CD4-positive, alpha-beta memory T cell (primary cell): ENCODE results near the gene S100A16. TPM values are rescaled to one million over a fixed set of nuclear protein-coding genes. Genes with fewer than 3 reads are reported as not detected.

ENCODE experiments used
- CTCF ChIA-PET: fragments of 350-600 bp; sonication (Branson Sonifier 250); formaldehyde crosslinking; loops from one replicate; lab custom pipeline; 2021; ENCODE audit warnings: inconsistent platforms; ENCODE audit not compliant: partially characterized antibody; lab: Charles Lee
- POLR2A ChIA-PET: fragments of 350-600 bp; sonication (Branson Sonifier 250); formaldehyde crosslinking; loops from one replicate; lab custom pipeline; 2021; ENCODE audit not compliant: partially characterized antibody; lab: Charles Lee
- DNase-seq, 5 donors: peaks; one replicate each; pipeline versions ENCODE4 v3.0.0 to v3.0.0-alpha.2; 2020 to 2022; ENCODE audit warnings: mixed read lengths in 1 of 5
- H3K27ac ChIP-seq: one replicate; pipeline ENCODE4 v1.7.0; 2013; ENCODE audit warnings: low read depth, low read length
- H3K27me3 ChIP-seq: 2 replicates; pipeline ENCODE4 v1.7.0; 2013; ENCODE audit warnings: mild to moderate bottlenecking, low read length, moderate library complexity; ENCODE audit not compliant: insufficient read depth
- H3K36me3 ChIP-seq: 2 replicates; pipeline ENCODE4 v1.7.0; 2013; ENCODE audit warnings: mild to moderate bottlenecking, low read length, moderate library complexity; ENCODE audit not compliant: insufficient read depth
- H3K4me1 ChIP-seq: 2 replicates; pipeline ENCODE4 v1.7.0; 2013; ENCODE audit warnings: mild to moderate bottlenecking, low read length, moderate library complexity; ENCODE audit not compliant: insufficient read depth
- H3K4me3 ChIP-seq, 2 donors: one replicate each; pipeline ENCODE4 v1.7.0; 2013; ENCODE audit warnings: low read length in 2 of 2, mild to moderate bottlenecking in 1 of 2
- H3K9me3 ChIP-seq, 2 donors: one replicate each; pipeline ENCODE4 v1.7.0; 2013; ENCODE audit warnings: low read length in 2 of 2, control low read depth in 1 of 2; ENCODE audit not compliant: control insufficient read depth in 1 of 2
- H3K27ac Mint-ChIP-seq, 7 donors: one replicate each; pipeline ENCODE4 v1.8.0; 2020 to 2021; ENCODE audit warnings: mixed read lengths in 7 of 7, mild to moderate bottlenecking in 6 of 7, inconsistent platforms in 3 of 7, moderate library complexity in 3 of 7
- H3K27me3 Mint-ChIP-seq, 2 donors: one replicate each; pipeline ENCODE4 v1.8.0; 2020 to 2021; ENCODE audit warnings: mixed read lengths in 2 of 2
- H3K36me3 Mint-ChIP-seq, 2 donors: one replicate each; pipeline ENCODE4 v1.8.0; 2020 to 2021; ENCODE audit warnings: mixed read lengths in 2 of 2, inconsistent platforms in 1 of 2, mild to moderate bottlenecking in 1 of 2
- H3K4me1 Mint-ChIP-seq, 4 donors: one replicate each; pipeline ENCODE4 v1.8.0; 2020 to 2021; ENCODE audit warnings: mixed read lengths in 4 of 4, mild to moderate bottlenecking in 1 of 4
- H3K4me3 Mint-ChIP-seq, 8 donors: one replicate each; pipeline ENCODE4 v1.8.0; 2020 to 2021; ENCODE audit warnings: mixed read lengths in 8 of 8, mild to moderate bottlenecking in 7 of 8, moderate library complexity in 6 of 8, inconsistent platforms in 3 of 8
- H3K9me3 Mint-ChIP-seq, 8 donors: one replicate each; pipeline ENCODE4 v1.8.0; 2020 to 2021; ENCODE audit warnings: mixed read lengths in 8 of 8, mild to moderate bottlenecking in 5 of 8, inconsistent platforms in 3 of 8, moderate library complexity in 1 of 8
- intact Hi-C: fragments of 100-400 bp; cut with micrococcal nuclease; formaldehyde crosslinking; loops from one replicate; pipeline ENCODE4 v1.15.1; 2023
- polyA plus RNA-seq, 2 donors: library from polyadenylated mRNA; unstranded; fragments of 300-500 nt; fragmentation: Illumina TruSeq; gene quantifications; one replicate each; pipeline ENCODE4 v1.2.3, GENCODE V29; 2021
- total RNA-seq, 2 experiments: library from RNA; stranded (reverse); gene quantifications; one replicate each; pipeline ENCODE4 v1.2.3, GENCODE V29; 2021

S100A16 gene
- total and polyA plus RNA-seq, 4 experiments from 2014 or later = not detected

GRCh38 chr1:153567621-153568366 lies 45.1 kb downstream of the S100A16 start:
- intact Hi-C loops = loop anchor here (1.0 to 5.0 kb wide), 4 partner anchors 34 to 65 kb away; partner anchors contain the start of gene S100A14
- CTCF ChIA-PET = interaction anchor here (0.6 to 7.5 kb wide), 19 partner anchors 8 to 65 kb away, joined by 3 to 243 read pairs (median 5); partner anchors contain the start of genes CHTOP, S100A14, S100A4 and S100A5
- peak overlapping the region; percentile 42 to 88 (median 80) for H3K27ac Mint-ChIP-seq
- no peaks in the 10 kb centered on the region for H3K9me3 Mint-ChIP-seq
- POLR2A ChIA-PET = interaction anchor here (0.7 to 5.8 kb wide), 9 partner anchors 15 to 57 kb away, joined by 3 to 103 read pairs (median 6); partner anchors contain the start of genes S100A4, S100A5 and S100A6
- H3K27ac ChIP-seq = no peak overlapping the region
- peak overlapping the region in 4 of 8 donors; percentile 39 to 88 (median 72) for H3K4me3 Mint-ChIP-seq
- H3K36me3 Mint-ChIP-seq = no peaks in the 10 kb centered on the region
- peaks cover 35% of the 10 kb centered on the region for H3K4me1 ChIP-seq
- H3K9me3 ChIP-seq = no peaks in the 10 kb centered on the region
- DNase-seq = no peak
- H3K27me3 ChIP-seq = no peaks in the 10 kb centered on the region
- H3K4me3 ChIP-seq = no peak overlapping the region
- no peaks in the 10 kb centered on the region for H3K36me3 ChIP-seq
- H3K27me3 Mint-ChIP-seq = no peaks in the 10 kb centered on the region
- peaks cover 22 to 41% (median 29%) of the 10 kb centered on the region in 4 donors for H3K4me1 Mint-ChIP-seq

GRCh38 chr1:153566414-153567371 lies 46.2 kb downstream of the S100A16 start:
- peak overlapping the region in 7 of 8 donors; percentile 55 to 81 (median 65) for H3K4me3 Mint-ChIP-seq
- H3K9me3 Mint-ChIP-seq = no peaks in the 10 kb centered on the region
- Histone ChIP-seq H3K27me3 (no peaks in the 10 kb centered on the region), H3K4me1 (peaks cover 35% of the 10 kb centered on the region), H3K4me3 (peak overlapping the region in 1 of 2 donors; percentile 16), H3K9me3 (no peaks in the 10 kb centered on the region), H3K36me3 (no peaks in the 10 kb centered on the region), H3K27ac (peak overlapping the region; percentile 42)
- H3K36me3 Mint-ChIP-seq = no peaks in the 10 kb centered on the region
- intact Hi-C loops = loop anchor here (1.0 to 5.0 kb wide), 4 partner anchors 21 to 105 kb away; partner anchors contain the start of genes S100A14 and S100A4
- ChIA-PET CTCF (interaction anchor here (0.7 to 17.8 kb wide), 11 partner anchors 20 to 78 kb away, joined by 3 to 214 read pairs (median 5); partner anchors contain the start of genes S100A5 and S100A6), POLR2A (interaction anchor here (0.9 to 12.1 kb wide), 7 partner anchors 22 to 67 kb away, joined by 3 to 173 read pairs (median 8); partner anchors contain the start of genes CHTOP, S100A4, S100A5 and S100A6)
- peak overlapping the region; percentile 90 to 94 (median 92) for H3K27ac Mint-ChIP-seq
- no peaks in the 10 kb centered on the region for H3K27me3 Mint-ChIP-seq
- DNase-seq = peak; percentile 45 to 93 (median 55)
- peaks cover 22 to 36% (median 28%) of the 10 kb centered on the region in 4 donors for H3K4me1 Mint-ChIP-seq

GRCh38 chr1:153565529-153566374 lies 47.2 kb downstream of the S100A16 start, which contains the start of gene S100A2:
TSS of gene S100A2 (minus strand) at chr1:153565844. CDS start at chr1:153563877, 1,967 bp downstream.
- H3K36me3 Mint-ChIP-seq = no peaks in the 10 kb centered on the region
- no peaks in the 10 kb centered on the region for H3K36me3 ChIP-seq
- CTCF ChIA-PET = interaction anchor here (0.7 to 17.8 kb wide), 11 partner anchors 19 to 77 kb away, joined by 3 to 214 read pairs (median 5); partner anchors contain the start of genes S100A5 and S100A6
- peaks cover 35% of the 10 kb centered on the region for H3K4me1 ChIP-seq
- H3K4me1 Mint-ChIP-seq = peaks cover 22 to 36% (median 28%) of the 10 kb centered on the region in 4 donors
- H3K27ac Mint-ChIP-seq = peak within 1 kb of the TSS; percentile 90 to 97 (median 93)
- H3K9me3 Mint-ChIP-seq = no peaks in the 10 kb centered on the region
- POLR2A ChIA-PET = interaction anchor here (0.9 to 12.1 kb wide), 7 partner anchors 21 to 68 kb away, joined by 3 to 173 read pairs (median 8); partner anchors contain the start of genes CHTOP, S100A4, S100A5 and S100A6
- no peaks in the 10 kb centered on the region for H3K9me3 ChIP-seq
- intact Hi-C loops = loop anchor here (1.0 to 5.0 kb wide), 4 partner anchors 20 to 106 kb away; partner anchors contain the start of genes S100A14 and S100A4
- H3K27ac ChIP-seq = peak within 1 kb of the TSS; percentile 42
- DNase-seq = peak in 2 of 5 donors; percentile 13 to 54
- H3K4me3 ChIP-seq = peak within 1 kb of the TSS in 1 of 2 donors; percentile 16
- H3K4me3 Mint-ChIP-seq = peak within 1 kb of the TSS in 7 of 8 donors; percentile 55 to 81 (median 69)
- H3K27me3 Mint-ChIP-seq = no peaks in the 10 kb centered on the region
- H3K27me3 ChIP-seq = no peaks in the 10 kb centered on the region

GRCh38 chr1:153563991-153564390 lies 48.9 kb downstream of the S100A16 start:
- DNase-seq = no peak

GRCh38 chr1:153563483-153563901 lies 49.4 kb downstream of the S100A16 start:
- no peak for DNase-seq
- CTCF ChIA-PET = interaction anchor here (0.9 to 17.8 kb wide), 4 partner anchors 19 to 54 kb away, joined by 3 to 214 read pairs (median 40); partner anchors contain the start of gene S100A6
- no peaks in the 10 kb centered on the region for H3K27me3 Mint-ChIP-seq
- H3K4me1 Mint-ChIP-seq = peaks cover 20 to 27% (median 25%) of the 10 kb centered on the region in 4 donors
- Histone ChIP-seq H3K4me3 (no peak overlapping the region), H3K27ac (no peak overlapping the region), H3K36me3 (no peaks in the 10 kb centered on the region), H3K4me1 (peaks cover 30% of the 10 kb centered on the region), H3K9me3 (no peaks in the 10 kb centered on the region), H3K27me3 (no peaks in the 10 kb centered on the region)
- no peaks in the 10 kb centered on the region for H3K36me3 Mint-ChIP-seq
- POLR2A ChIA-PET = interaction anchor here (2.6 to 12.1 kb wide), 3 partner anchors 19 to 29 kb away, joined by 9 to 173 read pairs (median 83); partner anchors contain the start of genes S100A4, S100A5 and S100A6
- no peaks in the 10 kb centered on the region for H3K9me3 Mint-ChIP-seq
- intact Hi-C loops = no loop called here
- H3K27ac Mint-ChIP-seq = no peak overlapping the region
- no peak overlapping the region for H3K4me3 Mint-ChIP-seq

More at GRCh38 chr1:153563991-153564390, 48.9 kb downstream of the S100A16 start:
- Mint-ChIP-seq H3K36me3 (no peaks in the 10 kb centered on the region), H3K9me3 (no peaks in the 10 kb centered on the region), H3K27ac (peak overlapping the region in 1 of 7 donors; percentile 18), H3K4me3 (no peak overlapping the region), H3K4me1 (peaks cover 22 to 31% (median 28%) of the 10 kb centered on the region in 4 donors), H3K27me3 (no peaks in the 10 kb centered on the region)
- no peaks in the 10 kb centered on the region for H3K36me3 ChIP-seq
- H3K4me1 ChIP-seq = peaks cover 35% of the 10 kb centered on the region
- intact Hi-C loops = no loop called here
- no peak overlapping the region for H3K4me3 ChIP-seq
- ChIA-PET POLR2A (interaction anchor here (1.2 to 12.1 kb wide), 4 partner anchors 19 to 30 kb away, joined by 3 to 173 read pairs (median 46); partner anchors contain the start of genes S100A4, S100A5 and S100A6), CTCF (interaction anchor here (1.8 to 17.8 kb wide), 3 partner anchors 20 to 54 kb away, joined by 6 to 214 read pairs (median 75); partner anchors contain the start of gene S100A6)
- no peak overlapping the region for H3K27ac ChIP-seq
- no peaks in the 10 kb centered on the region for H3K9me3 ChIP-seq
- no peaks in the 10 kb centered on the region for H3K27me3 ChIP-seq
